D341Med (cell line): Measurements from ENCODE around the gene CYSLTR2.

Experiments
- DNase-seq: peaks from one replicate; pipeline ENCODE4 v3.0.0; 2012; ENCODE audit warnings: low spot score

The CYSLTR2 gene

GRCh38 chr13:48741377-48741776, 87.6 kb downstream of the CYSLTR2 start:
- DNase-seq: no peak

GRCh38 chr13:48746821-48747220, 93.1 kb downstream of the CYSLTR2 start:
- no peak for DNase-seq

GRCh38 chr13:48748681-48749080, 95.0 kb downstream of the CYSLTR2 start:
- DNase-seq: no peak

GRCh38 chr13:48749144-48749543, 95.4 kb downstream of the CYSLTR2 start:
- no peak for DNase-seq

GRCh38 chr13:48749699-48750473, 96.2 kb downstream of the CYSLTR2 start:
- no peak for DNase-seq

GRCh38 chr13:48750588-48751383, 97.1 kb downstream of the CYSLTR2 start:
- no peak for DNase-seq

DNA sequence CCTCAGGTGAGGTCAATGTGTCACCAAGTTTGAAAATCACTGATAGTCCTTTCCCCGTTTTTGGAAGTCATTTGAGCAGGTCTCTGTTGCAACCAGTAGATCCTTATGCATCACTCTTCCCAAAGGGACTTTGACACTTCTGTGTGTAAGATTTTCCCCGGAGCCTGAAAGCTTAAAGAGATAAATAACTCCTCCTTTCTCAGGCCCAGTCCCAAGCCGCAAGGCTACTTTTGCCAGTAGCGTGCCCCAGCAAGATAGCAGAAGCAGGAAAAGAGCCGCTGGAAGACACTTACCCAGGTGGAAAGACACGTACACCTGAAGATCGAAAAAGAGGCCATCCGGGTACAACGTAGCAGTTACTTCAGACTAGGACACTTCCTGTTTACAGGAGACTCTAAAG, 106.9 kb downstream of the CYSLTR2 start:
- DNase-seq: no peak
